HepG2 (cell line): Measurements from ENCODE around the gene GRHL1. TPM values are rescaled to one million over a fixed set of nuclear protein-coding genes. Genes with fewer than 3 reads are reported as not detected.

Source experiments
- ELK4 ChIP-seq: sonication (generic); formaldehyde crosslinking; IDR thresholded peaks from 2 replicates; pipeline ENCODE4 v1.9.0; 2021; ENCODE audit warnings: missing genetic modification reagents, borderline replicate concordance
- KAT2B ChIP-seq: fragments of 150-350 bp; IDR thresholded peaks from 2 replicates; pipeline ENCODE4 v1.6.1; 2014; ENCODE audit warnings: low read depth, low read length, borderline replicate concordance
- KDM5A ChIP-seq: fragments of 200-600 bp; sonication (generic); IDR thresholded peaks from 2 replicates; pipeline ENCODE4 v1.7.0; 2018; ENCODE audit warnings: antibody characterized with exemption, mild to moderate bottlenecking, low read length, borderline replicate concordance
- MAF1 ChIP-seq: sonication (generic); formaldehyde crosslinking; IDR thresholded peaks from 2 replicates; pipeline ENCODE4 v1.5.0; 2020; ENCODE audit warnings: missing genetic modification reagents, borderline replicate concordance
- NR2C2 ChIP-seq: sonication (generic); formaldehyde crosslinking; IDR thresholded peaks from 2 replicates; pipeline ENCODE4 v1.4.0; 2020; ENCODE audit warnings: missing genetic modification reagents, mild to moderate bottlenecking, moderate library complexity, borderline replicate concordance
- TRIM24 ChIP-seq: sonication (generic); formaldehyde crosslinking; IDR thresholded peaks from 2 replicates; pipeline ENCODE4 v1.8.0; 2022; ENCODE audit warnings: mild to moderate bottlenecking, missing genetic modification reagents
- ZBTB7A ChIP-seq: sonication (generic); formaldehyde crosslinking; IDR thresholded peaks from 2 replicates; pipeline ENCODE4 v1.8.0; 2022; ENCODE audit warnings: mild to moderate bottlenecking, missing genetic modification reagents
- ZFP37 ChIP-seq: sonication (generic); formaldehyde crosslinking; IDR thresholded peaks from 2 replicates; pipeline ENCODE4 v1.4.0; 2020; ENCODE audit warnings: missing genetic modification reagents, borderline replicate concordance
- ZFX ChIP-seq: sonication (generic); formaldehyde crosslinking; IDR thresholded peaks from 2 replicates; pipeline ENCODE4 v1.4.0; 2020; ENCODE audit warnings: mild to moderate bottlenecking, low read depth, missing genetic modification reagents, moderate library complexity
- ZKSCAN1 ChIP-seq: fragments of 150-350 bp; IDR thresholded peaks from 2 replicates; pipeline ENCODE4 v1.6.1; 2014; ENCODE audit warnings: low read length
- ZMAT5 ChIP-seq: sonication (generic); formaldehyde crosslinking; IDR thresholded peaks from 2 replicates; pipeline ENCODE4 v1.5.0; 2020; ENCODE audit warnings: mild to moderate bottlenecking, low read depth, missing genetic modification reagents, borderline replicate concordance
- ZNF253 ChIP-seq: sonication (generic); formaldehyde crosslinking; IDR thresholded peaks from 2 replicates; pipeline ENCODE4 v1.8.0; 2022; ENCODE audit warnings: mild to moderate bottlenecking, missing genetic modification reagents, borderline replicate concordance
- ZNF350 ChIP-seq: sonication (generic); formaldehyde crosslinking; IDR thresholded peaks from 2 replicates; pipeline ENCODE4 v1.4.0; 2020; ENCODE audit warnings: mild to moderate bottlenecking, low read depth, missing genetic modification reagents, borderline replicate concordance
- ZNF570 ChIP-seq: sonication (generic); formaldehyde crosslinking; IDR thresholded peaks from 2 replicates; pipeline ENCODE4 v1.4.0; 2020; ENCODE audit warnings: mild to moderate bottlenecking, missing genetic modification reagents, borderline replicate concordance
- ZNF576 ChIP-seq: sonication (generic); formaldehyde crosslinking; IDR thresholded peaks from 2 replicates; pipeline ENCODE4 v1.4.0; 2020; ENCODE audit warnings: mild to moderate bottlenecking, missing genetic modification reagents
- ZNF7 ChIP-seq: IDR thresholded peaks from 2 replicates; pipeline ENCODE4 v1.6.1; 2016; ENCODE audit warnings: missing biosample characterization, missing genetic modification reagents
- ZNF790 ChIP-seq: sonication (generic); formaldehyde crosslinking; IDR thresholded peaks from 2 replicates; pipeline ENCODE4 v1.8.0; 2022; ENCODE audit warnings: missing genetic modification reagents, mild to moderate bottlenecking, borderline replicate concordance
- ZNF83 ChIP-seq: sonication (generic); formaldehyde crosslinking; IDR thresholded peaks from 2 replicates; pipeline ENCODE4 v1.4.0; 2020; ENCODE audit warnings: missing genetic modification reagents, mild to moderate bottlenecking, borderline replicate concordance
- polyA plus RNA-seq, 8 experiments: library from polyadenylated mRNA; depleted of rRNA in 3 of 8; stranded (reverse) in 7 of 8; unstranded in 1 of 8; fragments of >200 nt; fragmentation: Illumina TruSeq in 4 of 8; extraction: Trizol in 4 of 8; gene quantifications; 2 replicates each; pipeline versions ENCODE4 v1.2.1 to v1.2.3, GENCODE V29; 2011 to 2016; ENCODE audit warnings: low read depth in 4 of 8, missing spikeins in 1 of 8, mixed read lengths in 1 of 8; ENCODE audit not compliant: insufficient read depth in 1 of 8
- total RNA-seq, 5 experiments: library from RNA; depleted of rRNA; stranded (reverse); fragments of >200 nt; fragmentation: Illumina TruSeq; extraction: Trizol; gene quantifications; 2 replicates each; pipeline ENCODE4 v1.2.3, GENCODE V29; 2016; ENCODE audit warnings: low read depth in 1 of 5
- TF ChIP-seq, protein P1 (sequence below): sonication (generic); formaldehyde crosslinking; conservative IDR thresholded peaks from 2 replicates; pipeline ENCODE4 v1.4.0; 2020; ENCODE audit warnings: missing genetic modification reagents
- TF ChIP-seq, protein P2 (sequence below): sonication (generic); IDR thresholded peaks from 2 replicates; pipeline ENCODE4 v1.6.1; 2016; ENCODE audit warnings: low read depth, borderline replicate concordance
- TF ChIP-seq, protein P3 (sequence below): sonication (generic); formaldehyde crosslinking; IDR thresholded peaks from 2 replicates; pipeline ENCODE4; 2020; ENCODE audit warnings: missing genetic modification reagents, mild to moderate bottlenecking, borderline replicate concordance

Gene GRHL1
- total and polyA plus RNA-seq, 2 of the 13 experiments (the other 11 are each of a cell fraction or from before 2014, with no cell fraction given), result 9.3 to 12.0 TPM

- TF ChIP-seq, protein P1, sequence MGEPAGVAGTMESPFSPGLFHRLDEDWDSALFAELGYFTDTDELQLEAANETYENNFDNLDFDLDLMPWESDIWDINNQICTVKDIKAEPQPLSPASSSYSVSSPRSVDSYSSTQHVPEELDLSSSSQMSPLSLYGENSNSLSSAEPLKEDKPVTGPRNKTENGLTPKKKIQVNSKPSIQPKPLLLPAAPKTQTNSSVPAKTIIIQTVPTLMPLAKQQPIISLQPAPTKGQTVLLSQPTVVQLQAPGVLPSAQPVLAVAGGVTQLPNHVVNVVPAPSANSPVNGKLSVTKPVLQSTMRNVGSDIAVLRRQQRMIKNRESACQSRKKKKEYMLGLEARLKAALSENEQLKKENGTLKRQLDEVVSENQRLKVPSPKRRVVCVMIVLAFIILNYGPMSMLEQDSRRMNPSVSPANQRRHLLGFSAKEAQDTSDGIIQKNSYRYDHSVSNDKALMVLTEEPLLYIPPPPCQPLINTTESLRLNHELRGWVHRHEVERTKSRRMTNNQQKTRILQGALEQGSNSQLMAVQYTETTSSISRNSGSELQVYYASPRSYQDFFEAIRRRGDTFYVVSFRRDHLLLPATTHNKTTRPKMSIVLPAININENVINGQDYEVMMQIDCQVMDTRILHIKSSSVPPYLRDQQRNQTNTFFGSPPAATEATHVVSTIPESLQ (CRISPR knock-in tag), result peak; percentile 97; the same call in 1 of the 2 replicates
- peak; percentile 96 for TF ChIP-seq ZFP37 (CRISPR knock-in tag)
- peak; percentile 92; the same call in 1 of the 2 replicates for TF ChIP-seq ZNF83 (CRISPR knock-in tag)
- TF ChIP-seq, protein P2, sequence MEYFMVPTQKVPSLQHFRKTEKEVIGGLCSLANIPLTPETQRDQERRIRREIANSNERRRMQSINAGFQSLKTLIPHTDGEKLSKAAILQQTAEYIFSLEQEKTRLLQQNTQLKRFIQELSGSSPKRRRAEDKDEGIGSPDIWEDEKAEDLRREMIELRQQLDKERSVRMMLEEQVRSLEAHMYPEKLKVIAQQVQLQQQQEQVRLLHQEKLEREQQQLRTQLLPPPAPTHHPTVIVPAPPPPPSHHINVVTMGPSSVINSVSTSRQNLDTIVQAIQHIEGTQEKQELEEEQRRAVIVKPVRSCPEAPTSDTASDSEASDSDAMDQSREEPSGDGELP, result no peak
- no peak for TF ChIP-seq KAT2B
- TF ChIP-seq KDM5A, result no peak
- peak; percentile 67; the same call in 1 of the 2 replicates for TF ChIP-seq ZNF576
- TF ChIP-seq ZNF350 (CRISPR knock-in tag), result no peak
- TF ChIP-seq ZKSCAN1, result no peak
- peak; percentile 95 for TF ChIP-seq MAF1 (CRISPR knock-in tag)
- peak; percentile 46; the same call in 1 of the 2 replicates for TF ChIP-seq ZNF7 (CRISPR knock-in tag)
- no peak for TF ChIP-seq ZNF253
- no peak; the same call in none of the 2 replicates for TF ChIP-seq NR2C2
- no peak for TF ChIP-seq ZMAT5 (CRISPR knock-in tag)
- peak; percentile 90; the same call in 1 of the 2 replicates for TF ChIP-seq ZNF790 (CRISPR knock-in tag)
- TF ChIP-seq ZFX (CRISPR knock-in tag), result peak; percentile 54
- TF ChIP-seq ZBTB7A (CRISPR knock-in tag), result peak; percentile 6
- peak; percentile 88; the same call in 1 of the 2 replicates for TF ChIP-seq ELK4 (CRISPR knock-in tag)
- TF ChIP-seq, protein P3, sequence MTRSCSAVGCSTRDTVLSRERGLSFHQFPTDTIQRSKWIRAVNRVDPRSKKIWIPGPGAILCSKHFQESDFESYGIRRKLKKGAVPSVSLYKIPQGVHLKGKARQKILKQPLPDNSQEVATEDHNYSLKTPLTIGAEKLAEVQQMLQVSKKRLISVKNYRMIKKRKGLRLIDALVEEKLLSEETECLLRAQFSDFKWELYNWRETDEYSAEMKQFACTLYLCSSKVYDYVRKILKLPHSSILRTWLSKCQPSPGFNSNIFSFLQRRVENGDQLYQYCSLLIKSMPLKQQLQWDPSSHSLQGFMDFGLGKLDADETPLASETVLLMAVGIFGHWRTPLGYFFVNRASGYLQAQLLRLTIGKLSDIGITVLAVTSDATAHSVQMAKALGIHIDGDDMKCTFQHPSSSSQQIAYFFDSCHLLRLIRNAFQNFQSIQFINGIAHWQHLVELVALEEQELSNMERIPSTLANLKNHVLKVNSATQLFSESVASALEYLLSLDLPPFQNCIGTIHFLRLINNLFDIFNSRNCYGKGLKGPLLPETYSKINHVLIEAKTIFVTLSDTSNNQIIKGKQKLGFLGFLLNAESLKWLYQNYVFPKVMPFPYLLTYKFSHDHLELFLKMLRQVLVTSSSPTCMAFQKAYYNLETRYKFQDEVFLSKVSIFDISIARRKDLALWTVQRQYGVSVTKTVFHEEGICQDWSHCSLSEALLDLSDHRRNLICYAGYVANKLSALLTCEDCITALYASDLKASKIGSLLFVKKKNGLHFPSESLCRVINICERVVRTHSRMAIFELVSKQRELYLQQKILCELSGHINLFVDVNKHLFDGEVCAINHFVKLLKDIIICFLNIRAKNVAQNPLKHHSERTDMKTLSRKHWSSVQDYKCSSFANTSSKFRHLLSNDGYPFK (CRISPR knock-in tag), result 0 out of 2 replicates have a peak, but pooled peaks have one; percentile 7
- TF ChIP-seq ZNF570, result peak; percentile 93; the same call in 1 of the 2 replicates
- 0 out of 2 replicates have a peak, but pooled peaks have one; percentile 11 for TF ChIP-seq TRIM24
Observed at GRCh38 chr2:10043256-10043905, 91.9 kb downstream of the GRHL1 start, which contains the start of gene KLF11 (continued).
